Posterior cingulate gyrus (tissue), 11 donors: Measurements from ENCODE around the gene LRRC57.
A peak's percentile ranks its signal among the peaks of the same experiment; 100 is the strongest.
"Not testable (repeated sequence)": the region's sequence is repeated elsewhere in the genome, so short reads cannot be mapped to it uniquely, and the experiment has no call there.

ENCODE experiments used
- DNase-seq, 10 donors: peaks; one replicate each; pipeline versions ENCODE4 v3.0.0 to v3.0.0-alpha.2; 2020 to 2021; ENCODE audit warnings: mixed read lengths in 3 of 10
- intact Hi-C: fragments of 100-400 bp; cut with DNase I; formaldehyde crosslinking; loops from one replicate; pipeline ENCODE4 v1.15.1; 2023

LRRC57 gene

DNA sequence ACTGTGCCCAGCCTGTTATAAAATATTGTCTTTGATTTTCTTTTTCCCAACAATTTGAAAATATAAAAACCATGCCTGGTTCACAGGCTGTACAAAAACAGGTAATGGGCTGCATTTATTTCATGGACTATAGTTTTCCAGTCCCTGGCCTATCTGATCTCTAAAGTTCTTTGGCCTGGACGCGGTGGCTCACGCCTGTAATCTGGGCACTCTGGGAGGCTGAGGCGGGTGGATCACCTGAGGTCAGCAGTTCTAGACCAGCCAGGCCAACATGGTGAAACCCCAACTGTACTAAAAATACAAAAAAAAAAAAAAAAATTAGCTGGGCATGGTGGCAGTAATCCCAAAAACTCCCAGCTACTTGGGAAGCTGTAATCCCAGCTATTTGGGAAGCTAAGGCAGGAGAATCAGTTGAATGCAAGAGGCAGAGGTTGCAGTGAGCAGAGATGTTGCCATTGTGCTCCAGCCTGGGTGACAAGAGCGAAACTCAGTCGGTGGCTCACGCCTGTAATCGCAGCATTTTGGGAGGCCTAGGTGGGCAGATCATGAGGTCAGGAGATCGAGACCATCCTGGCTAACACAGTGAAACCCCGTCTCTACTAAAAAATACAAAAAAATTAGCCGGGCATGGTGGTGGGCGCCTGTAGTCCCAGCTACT lies 8.1 kb upstream of the LRRC57 start:
- intact Hi-C loops, DNase-seq: not testable (repeated sequence)

DNA sequence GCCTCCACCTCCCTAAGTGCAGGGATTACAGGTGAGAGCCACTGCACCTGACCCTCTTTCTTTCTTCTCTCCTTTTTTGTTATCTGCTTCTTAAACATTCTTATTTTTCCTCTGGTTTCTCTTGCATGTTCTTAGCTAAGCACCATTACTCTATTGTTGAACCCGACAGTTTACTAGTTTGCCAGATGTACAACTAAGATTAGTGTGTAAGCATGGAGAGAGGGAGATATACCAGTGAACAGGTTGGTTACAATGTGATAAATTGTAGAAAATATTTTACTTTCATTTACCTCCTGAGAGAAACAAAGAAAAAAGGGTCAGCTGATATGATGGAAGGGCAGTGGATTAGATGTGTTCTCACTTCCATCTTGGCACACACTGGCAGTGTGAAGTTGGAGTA lies 5.0 kb upstream of the LRRC57 start:
- intact Hi-C loops = no loop called here

DNA sequence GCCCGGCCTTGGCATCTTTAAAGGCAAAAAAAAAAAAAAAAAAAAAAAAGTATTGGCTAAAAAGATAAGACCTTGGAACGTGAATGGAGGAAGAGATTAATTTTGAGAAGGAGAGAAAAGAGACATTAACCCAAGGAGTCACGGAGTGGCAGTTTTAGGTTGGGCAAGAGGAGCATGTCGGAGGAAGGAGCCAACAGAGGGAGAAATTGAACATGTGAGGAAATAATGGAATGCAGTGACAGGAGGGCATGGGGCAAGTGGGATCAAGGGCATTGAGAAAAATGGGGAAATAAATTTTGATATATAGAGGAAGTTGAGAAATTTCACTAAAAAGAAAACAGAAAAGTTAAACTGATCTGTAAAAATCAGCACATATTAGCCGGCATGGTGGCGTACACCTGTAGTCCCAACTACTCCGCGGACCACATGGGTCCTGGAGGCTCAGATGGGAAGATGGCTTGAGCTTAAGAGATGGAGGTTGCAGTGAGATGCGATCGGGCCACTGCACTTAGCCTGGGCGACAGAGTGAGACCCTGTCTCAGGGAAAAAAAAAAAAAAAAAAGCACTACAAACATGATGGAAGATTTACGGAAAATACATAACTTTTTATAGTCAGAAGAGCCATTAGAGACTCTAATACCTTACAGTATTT lies 1.3 kb upstream of the LRRC57 start:
- no peak for DNase-seq
- intact Hi-C loops = loop anchor here (1.0 to 5.0 kb wide), 2 partner anchors 25 to 58 kb away; partner anchors contain the start of genes STARD9 and ZNF106

More for the DNA sequence above, 5.0 kb upstream of the LRRC57 start:
- no peak for DNase-seq

DNA sequence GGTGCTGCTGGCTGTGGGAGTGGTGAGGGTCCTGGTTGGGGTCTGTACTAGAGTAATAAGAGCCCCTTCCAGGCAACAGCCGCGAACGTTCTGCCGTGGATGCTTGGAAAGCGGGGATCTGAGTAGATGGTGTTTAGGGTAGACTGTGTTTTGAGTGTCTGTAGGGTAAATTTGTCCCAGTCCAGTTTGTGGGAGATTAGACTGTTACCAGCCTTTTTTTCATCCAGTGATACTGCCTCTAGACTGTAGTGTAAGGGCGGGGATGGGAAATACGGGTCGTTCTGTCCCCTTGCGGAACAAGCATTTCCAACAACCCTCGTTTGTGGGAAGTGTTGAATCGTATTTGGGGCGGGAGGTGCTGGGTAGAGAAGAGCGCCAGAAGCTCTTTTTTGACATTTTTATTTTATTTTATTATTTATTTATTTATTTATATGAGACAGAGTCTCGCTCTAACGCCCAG lies 469 bp upstream of the LRRC57 start:
- intact Hi-C loops = loop anchor here (5.0 kb wide), 1 partner anchor 57 kb away; the partner anchor contains the start of gene ZNF106
- peak in 2 of 10 donors; percentile 8 to 12 for DNase-seq

DNA sequence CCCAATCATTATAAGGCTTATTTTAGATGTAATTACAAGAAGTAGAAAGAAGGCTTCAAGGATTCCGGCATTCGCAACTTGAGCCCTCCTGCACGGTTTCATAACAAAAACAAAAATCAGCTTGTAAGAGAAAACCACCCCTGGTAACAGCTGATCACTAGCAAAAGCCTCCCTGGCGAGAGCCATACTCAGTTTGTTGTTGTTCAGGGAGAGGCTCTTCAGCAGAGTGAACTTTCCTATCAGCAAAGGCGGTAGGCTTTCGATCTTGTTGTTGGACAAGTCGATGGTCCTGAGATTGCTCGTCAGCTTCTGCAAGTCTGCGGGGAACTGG lies 710 bp downstream of the LRRC57 start:
- DNase-seq = no peak
- intact Hi-C loops = loop anchor here (1.0 to 5.0 kb wide), 2 partner anchors 56 to 102 kb away; partner anchors contain the start of gene ZNF106

DNA sequence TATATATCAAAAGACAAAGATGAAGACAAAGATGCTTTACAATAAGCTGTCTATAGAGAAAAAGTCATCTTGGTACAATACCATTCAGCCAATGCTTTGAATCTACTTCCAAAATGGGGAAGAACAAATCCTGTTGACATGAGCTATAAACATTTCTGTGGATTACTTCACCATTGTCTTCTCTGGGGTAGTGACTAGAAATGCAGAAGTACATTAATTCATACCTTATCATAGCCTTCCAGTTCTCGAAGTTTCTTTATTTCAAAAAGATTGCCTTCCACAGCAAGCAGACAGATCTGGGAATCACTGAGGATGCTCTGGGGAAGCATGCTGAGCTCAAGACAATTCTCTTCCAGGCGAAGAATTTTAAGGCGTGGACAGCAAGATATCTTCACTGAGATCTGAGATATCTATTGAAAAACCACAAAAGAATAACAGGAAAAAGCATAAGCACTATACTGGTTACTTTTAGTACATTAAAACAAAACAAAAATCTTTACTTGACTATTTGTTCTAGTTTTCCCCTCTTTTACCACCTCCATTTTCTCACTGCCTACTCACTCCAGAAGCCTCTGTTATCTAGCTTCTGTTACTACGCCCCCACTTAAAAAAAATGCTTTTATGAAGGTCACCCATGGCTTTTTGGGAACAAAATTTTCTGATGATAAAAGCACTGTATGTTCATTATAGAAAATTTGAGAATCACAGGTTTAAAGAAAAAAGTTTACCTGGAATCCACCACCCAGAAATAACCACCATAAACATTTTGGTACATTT lies 3.6 kb downstream of the LRRC57 start:
- intact Hi-C loops = loop anchor here (5.0 kb wide), 1 partner anchor 53 kb away; the partner anchor contains the start of gene ZNF106
- no peak for DNase-seq

DNA sequence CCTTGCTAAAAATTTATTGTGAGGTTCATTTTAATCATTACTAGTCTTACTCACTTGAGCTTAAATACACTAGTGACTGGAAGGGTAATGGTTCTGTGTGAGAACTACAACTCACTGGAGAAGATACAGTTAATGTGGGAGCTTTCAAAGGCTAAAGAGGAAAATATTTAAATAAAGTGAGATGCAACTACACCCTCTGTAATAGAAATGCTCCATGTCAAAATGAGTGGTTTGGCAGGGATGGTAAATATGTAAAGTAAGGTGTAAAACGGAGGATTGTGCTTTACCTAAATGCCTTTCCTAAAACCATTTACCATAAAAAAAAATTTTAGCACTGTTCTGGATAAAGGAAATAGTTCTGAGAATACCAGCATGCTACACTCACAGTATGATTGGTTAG lies 15.3 kb downstream of the LRRC57 start:
- intact Hi-C loops = no loop called here
- DNase-seq = no peak

GRCh38 chr15:42528970-42529369 lies 19.6 kb downstream of the LRRC57 start:
- no peak for DNase-seq

GRCh38 chr15:42523331-42523730 lies 25.3 kb downstream of the LRRC57 start:
- intact Hi-C loops = no loop called here
- no peak for DNase-seq

More at GRCh38 chr15:42528970-42529369, 19.6 kb downstream of the LRRC57 start:
- intact Hi-C loops = no loop called here

- no peak for DNase-seq
- intact Hi-C loops = no loop called here
Observed at GRCh38 chr15:42511007-42511391, 37.6 kb downstream of the LRRC57 start.

GRCh38 chr15:42510258-42511006 lies 38.2 kb downstream of the LRRC57 start:
- no peak for DNase-seq
- intact Hi-C loops = no loop called here

GRCh38 chr15:42508263-42508690 lies 40.3 kb downstream of the LRRC57 start:
- DNase-seq = no peak
- intact Hi-C loops = no loop called here

DNA sequence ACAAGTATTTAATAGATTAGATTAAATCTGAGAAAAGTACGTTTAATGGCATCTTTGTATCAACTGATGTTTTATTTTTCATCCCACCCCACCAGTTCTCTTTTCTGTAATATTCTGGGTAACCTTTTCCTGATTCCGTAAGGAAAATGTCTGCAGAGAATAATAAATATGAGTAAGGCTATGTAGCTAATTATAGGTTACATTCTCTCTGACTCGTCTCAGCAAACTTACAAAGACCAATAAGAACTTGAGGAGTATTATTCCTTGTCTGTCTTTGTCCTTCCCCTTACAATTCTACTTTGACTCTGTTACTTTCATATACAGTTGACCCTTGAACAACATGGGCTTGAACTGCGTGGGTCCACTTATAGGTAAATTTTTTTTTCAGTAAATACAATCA lies 41.1 kb downstream of the LRRC57 start:
- intact Hi-C loops = no loop called here

GRCh38 chr15:42504631-42505030 lies 44.0 kb downstream of the LRRC57 start:
- intact Hi-C loops = no loop called here
- no peak for DNase-seq

More for the DNA sequence above, 41.1 kb downstream of the LRRC57 start:
- DNase-seq = no peak

GRCh38 chr15:42503825-42504224 lies 44.8 kb downstream of the LRRC57 start:
- no peak for DNase-seq
- intact Hi-C loops = no loop called here

DNA sequence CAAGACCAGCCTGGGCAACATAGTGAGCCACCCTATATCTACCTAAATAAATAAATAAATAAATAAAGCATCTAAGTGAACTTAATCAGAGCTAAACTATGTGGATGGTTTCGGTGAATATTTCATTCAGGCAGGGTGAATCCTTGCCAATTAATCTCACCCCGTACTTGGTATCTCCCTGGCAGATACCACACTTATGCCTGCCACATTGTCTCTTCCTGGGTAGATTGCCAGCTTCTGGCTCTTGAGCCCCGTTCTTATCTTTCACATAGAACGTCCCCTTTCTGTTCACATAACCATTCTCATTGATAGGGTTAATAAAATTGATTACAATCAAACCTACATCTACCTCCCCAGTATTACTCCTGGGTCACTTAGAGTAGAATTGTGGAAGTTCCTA lies 46.1 kb downstream of the LRRC57 start:
- intact Hi-C loops = no loop called here
- no peak for DNase-seq

DNA sequence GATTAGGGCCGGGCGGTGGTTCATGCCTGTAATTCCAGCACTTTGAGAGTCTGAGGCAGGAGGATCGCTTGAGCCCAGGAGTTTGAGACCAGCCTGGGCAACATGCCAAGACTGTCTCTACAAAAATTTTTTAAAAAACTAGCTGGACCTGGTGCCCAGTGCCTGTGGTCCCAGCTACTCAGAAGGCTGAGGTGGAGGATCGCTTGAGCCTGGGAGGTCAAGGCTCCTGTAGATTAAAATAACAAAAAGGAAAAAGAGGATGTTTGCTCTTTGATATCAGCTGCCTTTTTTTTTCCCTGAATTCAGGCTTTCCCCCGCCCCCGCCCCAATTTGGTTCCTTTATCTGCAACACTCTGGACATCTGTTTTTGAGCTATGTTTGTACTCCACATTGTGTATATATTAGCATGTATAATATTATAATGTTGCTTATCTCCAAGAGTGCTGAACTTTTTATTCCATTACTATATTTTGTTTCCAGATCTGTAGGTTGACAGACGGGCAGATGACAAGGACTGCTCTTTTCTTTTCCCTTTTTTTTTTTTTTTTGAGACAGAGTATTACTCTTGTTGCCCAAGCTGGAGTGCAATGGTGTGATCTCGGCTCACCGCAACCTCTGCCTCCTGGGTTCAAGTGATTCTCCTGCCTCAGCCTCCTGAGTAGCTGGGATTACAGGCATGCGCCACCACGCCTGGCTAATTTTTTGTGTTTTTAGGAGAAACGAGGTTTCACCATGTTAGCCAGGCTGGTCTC lies 48.6 kb downstream of the LRRC57 start:
- intact Hi-C loops = loop anchor here (10.0 kb wide), 2 partner anchors 85 to 425 kb away; partner anchors contain the start of gene TTBK2
- DNase-seq = no peak

DNA sequence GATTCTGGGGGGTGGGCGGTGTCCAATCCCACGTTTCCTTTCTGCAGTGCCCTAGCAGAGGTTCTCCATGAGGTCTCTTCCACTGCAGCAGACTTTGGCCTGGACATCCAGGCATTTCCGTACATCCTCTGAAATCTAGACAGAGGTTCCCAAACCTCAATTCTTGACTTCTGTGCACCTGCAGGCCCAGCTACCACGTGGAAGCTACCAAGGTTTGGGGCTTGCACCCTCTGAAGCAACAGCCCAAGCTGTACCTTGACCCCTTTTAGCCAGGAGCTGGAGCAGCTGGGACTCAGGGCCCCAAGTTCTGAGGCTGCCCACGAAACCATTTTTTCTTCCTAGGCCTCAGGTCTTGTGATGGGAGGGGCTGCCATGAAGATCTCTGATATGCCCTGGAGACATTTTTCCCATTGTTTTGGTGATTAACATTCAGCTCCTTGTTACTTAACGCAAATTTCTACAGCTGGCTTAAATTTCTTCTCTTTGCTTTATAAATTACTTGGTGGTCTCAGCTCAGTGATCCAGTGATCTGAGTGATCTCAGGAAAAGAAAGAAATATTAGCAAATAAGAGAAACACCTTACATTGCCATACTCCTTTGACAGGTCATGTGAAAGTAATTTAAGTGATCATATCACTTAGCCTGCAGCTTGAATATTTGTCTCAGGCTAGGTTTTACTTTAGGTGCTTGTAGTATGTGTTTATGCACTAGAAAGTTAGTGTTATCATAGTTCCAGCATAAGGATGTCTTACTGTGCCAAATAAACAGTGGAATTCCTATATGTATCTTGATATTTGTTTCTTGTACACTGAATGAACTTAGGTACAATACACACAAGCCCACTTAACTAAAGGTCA lies 50.2 kb downstream of the LRRC57 start:
- no peak for DNase-seq
- intact Hi-C loops = loop anchor here (10.0 kb wide), 2 partner anchors 86 to 426 kb away; partner anchors contain the start of gene TTBK2
